Embryonic facial prominence (tissue), 1 donor: ENCODE measurements around the gene ANAPC15.
A peak's percentile ranks its signal among the peaks of the same experiment; 100 is the strongest.

Experiments
- DNase-seq: peaks from one replicate; pipeline ENCODE4 v3.0.0-alpha.2; 2016; ENCODE audit errors: extremely low spot score

Gene ANAPC15

DNA sequence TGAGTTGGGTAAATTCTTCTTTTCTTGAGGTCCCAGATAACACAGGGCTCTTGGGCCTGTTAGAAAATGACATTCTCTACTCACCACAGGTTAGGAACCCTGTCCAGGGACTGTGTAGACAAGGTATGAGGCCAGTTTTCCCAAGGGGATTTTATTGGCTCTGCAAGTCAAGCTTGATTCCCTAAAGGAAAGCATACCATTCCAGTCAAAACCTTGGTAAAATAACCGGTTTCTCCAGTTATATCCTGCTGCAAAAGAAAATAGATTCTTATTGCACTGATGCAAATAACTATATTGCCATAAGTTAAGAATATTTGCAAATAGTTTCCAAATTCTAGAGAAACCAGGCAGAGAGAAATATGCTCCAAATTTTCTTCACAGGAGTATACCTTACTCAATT, 13.5 kb upstream of the ANAPC15 start:
- DNase-seq: no peak

DNA sequence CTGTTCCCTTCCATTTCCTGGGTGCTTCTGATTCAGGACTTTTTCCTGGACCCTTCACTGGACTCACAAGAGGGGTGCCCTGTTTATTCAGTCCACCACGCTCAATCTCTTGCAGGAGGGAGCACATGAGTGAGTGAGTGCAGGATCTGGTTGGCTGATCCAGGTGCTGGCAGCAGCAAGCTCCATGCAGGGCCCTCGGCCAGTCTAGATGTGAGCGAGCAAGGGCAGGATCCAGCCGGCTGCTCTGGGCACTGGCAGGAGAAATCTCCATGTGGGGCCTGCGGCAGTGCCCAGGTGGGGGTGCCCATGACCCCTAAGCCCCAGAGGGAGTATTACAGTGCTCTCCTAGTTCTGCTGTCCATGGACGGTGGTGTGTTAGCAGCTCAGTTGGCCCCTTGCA, 11.6 kb upstream of the ANAPC15 start:
- no peak for DNase-seq

DNA sequence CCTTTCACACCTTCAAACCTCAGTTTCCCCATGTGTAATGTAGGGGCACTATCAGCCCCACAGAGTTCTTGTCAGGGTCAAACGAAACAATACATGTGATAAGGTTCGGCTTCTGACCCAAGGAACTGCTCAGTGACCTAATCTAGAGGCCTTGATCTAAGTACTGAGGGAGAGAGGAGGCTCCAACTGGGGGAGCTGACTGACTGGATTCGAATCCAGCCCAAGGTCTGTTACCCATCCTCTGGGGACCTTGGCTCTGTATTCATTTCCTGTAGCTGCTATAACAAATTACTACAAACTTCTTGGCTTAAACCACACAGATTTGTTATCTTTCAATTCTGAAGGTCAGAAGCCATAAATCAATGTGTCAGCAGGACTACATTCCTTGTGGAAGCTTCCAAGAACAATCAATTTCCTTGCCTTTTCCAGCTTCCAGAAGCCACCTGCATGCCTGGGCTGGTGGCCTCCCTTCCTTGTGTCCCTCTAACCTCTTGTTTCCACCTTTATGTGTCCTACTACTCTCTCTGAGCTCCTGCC, 10.7 kb upstream of the ANAPC15 start:
- no peak for DNase-seq

DNA sequence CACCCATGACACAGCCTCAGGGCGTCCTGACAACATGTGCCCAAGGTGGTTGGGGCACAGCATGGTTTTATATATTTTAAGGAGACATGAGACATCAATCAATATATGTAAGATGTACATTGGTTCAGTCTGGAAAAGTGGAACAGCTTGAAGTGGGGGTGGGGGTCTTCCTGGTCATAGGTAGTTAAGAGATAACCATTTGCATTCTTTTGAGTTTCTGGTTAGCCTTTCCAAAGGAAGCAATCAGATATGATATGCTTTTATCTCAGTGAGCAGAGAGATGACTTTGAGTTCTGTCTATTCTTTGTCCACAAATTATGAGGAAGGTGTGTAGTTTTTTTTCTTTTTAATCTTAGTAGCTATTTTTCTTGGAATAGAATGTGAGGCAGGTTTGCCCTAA, 10.1 kb upstream of the ANAPC15 start:
- no peak for DNase-seq

DNA sequence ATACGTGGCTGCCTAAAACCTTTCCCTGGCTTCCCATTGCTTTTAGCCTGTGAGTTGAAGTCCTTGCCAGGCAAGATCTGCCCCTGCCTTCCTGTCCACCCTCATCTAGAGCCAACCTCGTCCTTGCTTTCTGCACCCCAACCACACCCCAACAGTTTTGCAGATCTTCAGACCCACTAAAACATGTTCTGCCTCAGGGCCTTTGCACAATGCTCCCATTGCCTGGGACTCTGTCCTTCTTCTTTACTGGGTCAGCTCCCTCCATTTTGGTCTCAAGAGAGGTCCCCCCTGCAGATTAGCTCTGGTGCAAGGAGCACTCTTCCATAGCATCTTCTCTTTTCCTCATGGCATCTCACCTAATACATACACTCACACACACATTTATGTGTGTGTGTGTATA, 8.4 kb upstream of the ANAPC15 start:
- DNase-seq: no peak

DNA sequence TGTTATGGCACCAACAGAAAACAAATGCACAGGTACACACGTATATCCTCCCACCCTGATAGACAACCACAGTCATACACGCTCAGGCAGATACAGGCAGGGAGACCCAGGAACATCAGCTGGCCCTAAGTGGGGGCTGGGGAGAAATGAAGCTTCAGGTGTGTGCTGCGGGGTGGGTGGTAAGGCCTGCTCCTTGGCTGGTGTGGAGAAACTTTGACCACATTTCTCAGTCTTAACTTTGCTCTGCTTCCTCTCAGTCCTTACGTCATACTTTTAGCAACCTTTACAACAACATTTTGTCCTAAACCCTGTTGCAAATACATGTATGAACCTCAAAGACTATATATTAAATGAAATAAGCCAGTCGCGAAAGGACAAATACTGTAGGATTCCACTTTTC, 6.7 kb upstream of the ANAPC15 start:
- no peak for DNase-seq

DNA sequence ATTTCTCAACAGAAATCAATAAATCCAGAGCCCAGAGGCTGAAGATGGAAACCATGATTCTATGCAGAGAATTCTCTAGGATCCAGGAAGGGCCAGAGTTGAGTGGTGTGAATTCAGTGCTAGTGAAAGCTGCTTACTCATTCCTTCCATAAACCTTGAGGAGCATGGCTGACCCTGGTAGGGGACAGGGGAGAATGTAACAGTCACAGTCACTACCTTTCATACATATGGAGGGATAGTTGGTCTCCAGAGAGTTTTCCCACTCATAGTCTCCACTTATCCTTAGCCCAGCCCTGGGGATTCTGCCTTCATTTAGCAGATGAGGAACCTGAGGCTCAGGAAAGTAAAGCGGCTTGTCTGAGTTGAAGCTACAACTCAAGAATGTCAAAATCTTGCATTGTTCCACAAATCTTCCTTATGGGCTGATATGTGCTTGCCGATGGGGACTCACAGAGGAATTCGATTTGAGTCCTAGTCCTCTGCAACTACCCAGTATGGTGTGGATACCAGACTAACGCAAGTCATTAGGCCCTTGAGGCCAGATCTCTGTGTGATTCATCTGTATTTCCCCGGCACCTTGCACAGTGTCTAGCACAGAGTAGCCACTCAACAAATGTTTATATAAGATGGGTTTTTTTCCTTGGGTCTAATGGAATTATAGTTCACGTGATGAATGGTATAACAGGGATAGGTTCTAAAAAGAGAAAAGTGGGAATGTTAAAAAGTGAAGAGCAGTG, 3.7 kb upstream of the ANAPC15 start:
- DNase-seq: no peak

DNA sequence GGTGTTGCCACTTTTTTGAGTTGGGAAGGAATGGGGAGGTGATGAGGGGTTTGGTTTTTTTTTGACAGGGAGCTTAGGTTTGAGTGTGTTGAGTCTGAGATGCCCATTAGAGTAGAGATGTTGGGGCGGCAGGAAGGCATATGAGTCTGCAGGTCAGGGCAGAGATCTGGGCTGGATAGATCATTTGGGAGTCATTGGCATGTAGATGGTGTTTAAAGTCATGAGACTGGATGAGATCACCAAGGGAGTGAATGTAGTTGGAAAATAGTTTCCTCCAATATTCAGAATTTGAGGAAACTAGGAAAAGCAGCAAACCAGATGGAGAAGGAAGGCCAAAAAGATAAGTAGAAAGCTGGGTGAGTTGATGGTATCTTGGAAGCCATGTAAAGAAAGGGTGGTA, 2.1 kb upstream of the ANAPC15 start:
- DNase-seq: no peak

DNA sequence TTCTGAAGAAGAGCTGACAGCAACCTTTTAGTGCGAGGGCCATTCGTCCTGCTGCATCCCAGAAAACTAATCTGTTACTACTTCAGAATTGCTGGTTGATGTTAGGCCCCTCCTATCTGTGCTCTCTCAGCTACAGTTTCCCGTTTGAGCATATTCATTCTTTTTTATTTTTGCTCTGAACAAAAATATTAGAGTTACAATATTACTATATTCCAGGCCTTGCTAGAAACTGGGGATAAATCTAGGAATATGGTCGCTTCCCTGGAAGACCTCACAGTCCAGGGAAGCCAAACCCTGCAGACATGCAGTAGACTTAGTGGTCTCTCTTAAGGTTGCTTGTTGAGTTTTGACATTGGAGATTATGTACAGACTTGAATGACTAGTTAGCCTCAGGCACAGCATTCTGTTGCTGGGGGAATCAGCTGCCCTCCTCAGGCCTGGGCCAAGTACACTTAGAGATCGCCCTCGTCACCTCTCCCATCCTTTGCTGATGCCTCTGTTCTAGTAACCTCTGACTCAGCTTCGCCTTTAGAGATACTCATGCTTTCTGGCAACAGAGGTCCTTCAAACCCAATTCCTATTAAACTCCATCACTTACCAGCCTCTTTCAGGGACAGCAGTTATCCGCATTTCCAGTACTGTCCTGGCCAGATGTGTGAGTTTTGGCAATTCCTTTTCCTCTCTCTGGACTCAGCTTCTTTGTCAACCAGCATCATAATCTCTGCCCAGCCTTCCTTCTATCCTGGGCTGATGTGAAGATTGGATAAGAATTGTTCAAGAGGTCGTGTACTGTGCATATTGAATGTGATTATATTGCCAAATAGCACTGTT, 698 bp upstream of the ANAPC15 start:
- DNase-seq: no peak

DNA sequence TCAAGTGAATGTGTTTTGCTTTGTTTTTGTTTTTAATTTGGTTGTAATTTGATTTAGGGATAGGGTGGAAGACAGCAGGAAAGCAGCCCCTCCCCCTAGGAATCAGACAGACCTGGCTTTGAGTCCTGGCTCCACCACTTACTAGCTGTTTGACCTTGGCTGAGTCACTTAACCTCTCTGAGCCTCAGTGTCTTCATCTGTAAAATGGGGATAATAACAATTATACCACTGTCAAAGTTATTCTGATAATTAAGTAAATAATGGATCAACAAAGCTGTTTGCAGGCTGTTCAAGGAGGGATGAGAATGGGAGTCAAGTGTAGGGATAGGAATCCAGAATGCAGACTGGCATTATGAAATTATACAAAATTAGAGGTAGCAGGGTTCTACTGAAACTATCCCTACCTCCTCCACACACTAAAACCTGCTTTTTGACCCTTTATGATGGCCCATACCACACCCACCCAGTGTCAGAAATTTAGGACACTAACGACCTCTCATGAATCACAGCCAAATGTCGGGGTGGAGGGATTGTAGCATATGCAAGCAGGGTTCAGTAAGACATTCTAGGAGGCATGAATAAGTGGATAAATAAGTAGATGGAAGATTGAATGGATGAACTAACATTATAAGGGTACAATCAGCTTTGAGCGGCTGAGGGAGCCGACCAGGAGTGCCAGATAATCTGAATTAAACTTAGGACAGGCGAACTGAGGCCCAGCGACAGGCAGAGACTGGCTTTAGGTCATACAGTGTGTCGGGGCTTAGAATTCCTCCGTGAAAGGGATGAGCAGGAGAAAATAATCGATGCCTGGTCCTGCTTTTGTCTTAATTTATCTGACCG, 974 bp downstream of the ANAPC15 start:
- no peak for DNase-seq

DNA sequence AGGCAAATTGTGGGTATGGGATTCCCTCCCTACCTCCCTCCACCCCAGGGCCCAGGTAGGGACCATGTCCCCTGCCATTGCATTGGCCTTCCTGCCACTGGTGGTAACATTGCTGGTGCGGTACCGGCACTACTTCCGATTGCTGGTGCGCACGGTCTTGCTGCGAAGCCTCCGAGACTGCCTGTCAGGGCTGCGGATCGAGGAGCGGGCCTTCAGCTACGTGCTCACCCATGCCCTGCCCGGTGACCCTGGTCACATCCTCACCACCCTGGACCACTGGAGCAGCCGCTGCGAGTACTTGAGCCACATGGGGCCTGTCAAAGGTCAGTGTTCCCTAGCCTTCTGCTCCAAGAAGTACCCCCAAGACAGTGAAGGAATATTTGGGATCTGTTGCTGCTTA, 6.6 kb downstream of the ANAPC15 start, which contains the start of gene TOMT:
TOMT (plus strand) TSS at position 37 of the 400 bp plus-strand sequence; CDS start at position 65, 28 bp downstream.
- no peak for DNase-seq

DNA sequence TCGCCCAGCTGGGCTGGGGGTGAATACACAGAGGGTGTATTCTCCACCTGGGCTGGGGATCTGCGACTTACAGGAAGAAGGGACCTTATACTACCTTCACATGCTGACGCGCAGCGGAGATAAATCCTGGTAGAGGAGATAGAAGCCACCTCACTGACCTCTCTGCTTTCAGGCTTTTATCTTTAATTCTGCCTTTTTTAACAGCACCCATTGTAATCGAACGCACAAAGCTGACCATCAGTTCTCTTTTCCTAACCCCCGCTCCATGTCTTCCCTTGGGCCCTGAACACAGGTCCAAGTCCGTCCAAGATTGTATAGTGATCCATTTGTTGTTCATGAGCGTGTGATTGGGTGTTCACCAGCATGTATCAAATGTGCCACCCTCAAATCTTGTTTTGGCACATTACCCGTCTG, 8.7 kb downstream of the ANAPC15 start:
- DNase-seq: no peak

DNA sequence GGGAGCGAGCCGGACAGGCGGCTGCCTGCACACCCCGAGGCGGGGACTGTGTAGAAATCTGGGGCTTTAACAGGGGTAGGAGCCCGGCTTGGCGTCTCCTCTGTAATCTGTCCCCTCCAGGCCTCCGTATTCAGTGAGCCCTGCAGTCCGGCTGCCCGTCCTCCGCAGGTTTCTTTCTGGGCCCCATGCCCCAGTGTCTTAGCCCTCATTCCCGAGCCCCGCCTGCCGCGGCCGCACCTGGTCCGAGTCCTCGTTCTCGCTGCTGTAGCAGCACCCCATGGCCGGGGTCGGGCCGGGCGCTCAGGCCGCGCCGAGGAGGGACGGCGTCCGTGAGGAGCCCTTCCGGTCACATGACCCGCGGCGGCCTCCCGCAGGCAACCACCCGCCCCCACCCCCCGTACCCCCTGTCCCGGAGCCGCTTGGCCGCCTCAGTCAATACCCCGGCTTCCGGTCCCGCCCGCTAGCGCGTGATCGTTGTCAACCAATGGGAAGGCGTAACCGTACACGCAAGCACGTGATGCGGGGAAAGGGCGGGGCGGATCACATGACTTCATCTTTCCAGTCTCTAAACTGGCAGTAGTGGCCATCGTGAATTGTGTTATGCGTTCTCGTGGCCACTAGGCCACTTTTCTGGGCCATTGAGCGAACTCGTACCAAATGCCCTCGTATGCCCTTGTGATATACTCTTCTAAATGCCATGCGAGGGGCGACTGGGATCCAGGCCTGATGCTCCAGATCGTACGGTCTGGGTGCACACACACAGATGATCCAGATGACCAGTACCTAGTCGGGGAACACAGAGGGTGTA, 9.3 kb downstream of the ANAPC15 start, which contains the start of gene LAMTOR1:
LAMTOR1 (minus strand) TSS at position 352 of the 808 bp plus-strand sequence; CDS start at position 279, 73 bp downstream.
- DNase-seq: peak; percentile 95

DNA sequence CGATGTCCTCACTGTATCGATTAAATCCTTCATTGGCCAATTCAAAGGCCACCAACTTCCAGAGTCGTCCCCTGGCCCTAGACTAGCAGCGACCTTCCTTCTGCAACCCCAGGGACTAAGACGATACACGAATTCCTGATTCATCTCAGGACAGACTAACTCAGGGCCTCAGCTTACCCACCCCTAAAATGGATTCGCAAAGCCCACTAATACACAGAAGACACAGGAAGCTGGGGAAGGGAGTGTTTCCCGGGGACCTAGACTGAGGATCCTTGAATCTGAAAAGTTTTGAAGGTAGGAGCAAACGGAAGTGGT, 9.9 kb downstream of the ANAPC15 start:
- no peak for DNase-seq

DNA sequence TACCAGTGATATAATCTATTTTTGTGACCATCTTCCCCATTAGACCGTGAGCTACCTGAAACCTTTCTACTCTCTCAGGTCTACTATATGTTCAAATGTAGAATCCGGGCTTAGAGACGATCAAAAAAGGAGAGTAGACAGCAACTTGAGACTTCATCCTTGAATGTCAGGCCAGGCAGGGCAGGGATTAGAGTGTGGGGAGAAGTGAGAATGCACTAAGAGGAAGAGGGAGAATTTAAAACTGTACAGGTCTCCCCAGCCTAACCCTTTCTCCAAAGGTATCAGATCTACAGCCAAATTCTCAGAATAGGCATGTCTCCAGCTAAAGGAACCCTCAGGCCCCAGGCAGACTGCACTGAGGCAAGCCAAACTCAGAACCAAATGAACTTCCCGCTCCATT, 10.3 kb downstream of the ANAPC15 start:
- DNase-seq: no peak

DNA sequence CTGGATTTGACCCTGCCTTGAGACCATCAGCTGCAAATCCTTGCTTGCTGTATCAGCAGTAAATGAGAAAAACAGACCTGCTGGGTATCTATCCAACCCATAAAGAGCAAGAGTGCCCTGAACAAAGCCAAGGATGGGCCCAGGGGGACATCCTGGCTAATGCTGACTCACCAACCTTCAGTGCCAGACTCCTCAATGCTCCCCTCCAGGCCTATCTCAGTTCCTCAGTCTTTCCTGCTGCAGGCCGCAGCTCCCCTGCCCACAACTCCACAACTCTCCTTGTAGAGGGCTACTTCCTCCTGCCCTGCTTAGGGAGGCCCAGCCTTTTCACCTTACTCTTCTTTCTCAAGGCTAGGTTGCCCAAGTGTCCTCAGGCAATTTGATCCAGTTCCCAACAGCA, 12.0 kb downstream of the ANAPC15 start:
- DNase-seq: no peak

DNA sequence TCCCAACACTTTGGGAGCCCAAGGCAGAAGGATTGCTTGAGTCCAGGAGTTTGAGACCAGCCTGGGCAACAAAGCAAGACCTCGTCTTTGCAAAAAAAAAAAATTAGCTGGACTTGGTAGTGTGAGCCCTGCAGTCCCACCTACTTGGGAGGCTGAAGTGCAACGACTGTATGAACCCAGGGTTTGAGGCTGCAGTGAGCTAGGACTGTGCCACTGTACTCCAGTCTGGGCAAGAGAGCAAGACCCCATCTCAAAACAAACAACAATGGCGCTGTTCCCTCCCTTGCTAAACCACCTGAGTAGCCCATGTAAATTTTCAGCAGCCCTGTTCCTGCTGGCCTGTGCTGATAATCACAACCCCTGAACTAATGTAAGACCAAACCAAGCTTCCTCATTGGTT, 12.5 kb downstream of the ANAPC15 start:
- no peak for DNase-seq

DNA sequence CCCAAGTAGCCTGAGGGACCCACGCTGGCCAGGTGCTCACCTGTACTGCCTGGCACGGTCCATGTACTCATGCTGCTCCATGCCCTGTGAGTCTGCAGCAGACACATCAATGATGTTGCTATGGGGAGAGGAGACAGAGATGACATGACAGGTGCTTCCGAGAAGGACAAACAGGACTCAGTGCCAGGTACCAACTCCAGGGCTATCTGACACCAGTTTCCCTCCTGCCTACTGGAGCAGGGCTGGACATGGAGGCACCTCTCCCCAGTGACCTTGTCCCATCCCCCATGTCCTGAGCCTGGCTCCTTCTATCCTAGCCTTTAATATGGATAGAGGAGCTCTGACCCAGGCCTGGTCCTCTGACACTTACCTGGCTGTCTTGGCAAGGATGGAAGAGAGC, 13.8 kb downstream of the ANAPC15 start:
- DNase-seq: no peak

DNA sequence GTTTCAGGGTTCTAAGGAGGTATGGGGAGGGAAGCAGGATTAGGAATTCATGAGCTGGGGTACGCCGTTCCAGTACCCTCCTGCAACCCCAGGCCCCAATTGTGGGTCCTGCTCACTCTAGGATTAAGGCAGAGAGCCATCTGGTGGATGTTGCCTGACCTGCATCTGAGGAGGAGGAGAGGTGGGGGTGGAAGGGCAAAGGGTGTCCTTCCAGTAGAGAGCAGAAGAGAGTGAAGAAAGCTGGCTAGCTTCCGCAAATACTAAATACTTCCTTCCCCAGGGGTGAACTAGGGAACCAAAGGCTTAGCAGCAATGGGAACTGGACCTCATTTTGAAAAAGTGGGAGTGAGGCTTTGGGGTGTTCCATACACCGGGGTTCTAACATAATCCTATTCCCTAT, 21.2 kb downstream of the ANAPC15 start:
- peak; percentile 24 for DNase-seq

DNA sequence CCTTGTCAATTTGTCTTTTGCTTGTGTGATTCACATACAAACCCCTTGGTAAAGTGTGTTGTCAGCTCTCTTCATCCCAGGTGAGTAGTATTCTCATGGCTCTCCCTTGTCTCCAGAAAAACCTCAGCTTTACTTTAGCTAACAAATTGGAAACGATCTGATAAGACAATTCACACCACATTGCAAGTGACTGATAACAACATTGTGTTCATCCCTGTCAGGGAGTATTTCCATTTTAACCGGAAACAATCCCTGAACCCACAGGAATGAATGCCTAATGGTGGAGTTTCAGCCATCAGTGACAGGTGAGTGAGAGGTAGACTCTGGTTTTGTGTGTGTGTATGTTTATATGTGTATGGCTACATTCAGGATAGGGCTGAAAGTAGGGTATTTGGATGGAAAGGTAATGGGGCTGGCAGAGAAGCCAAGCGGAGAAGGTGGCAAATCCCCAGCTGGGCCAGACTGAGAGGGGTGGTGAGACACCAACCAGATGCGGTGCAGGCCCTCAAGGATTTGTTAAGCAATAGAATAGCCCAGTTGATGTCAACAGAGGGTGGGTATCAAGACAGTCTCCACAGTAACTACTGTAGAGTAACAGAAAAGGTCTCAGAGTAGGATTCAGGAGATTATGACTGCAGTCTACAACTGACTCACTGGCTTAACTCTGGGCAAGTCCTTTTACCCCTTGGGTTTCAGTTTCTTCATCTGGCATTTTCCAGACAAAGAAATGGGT, 24.3 kb downstream of the ANAPC15 start:
- DNase-seq: no peak
